NOMO-1 treated with DMSO at 0.1 percent for 48 hours (cell line): Measurements from ENCODE around the gene SFT2D2.
A peak's percentile ranks its signal among the peaks of the same experiment; 100 is the strongest.

ENCODE experiments used
- DNase-seq: peaks from one replicate; lab custom pipeline; 2025; ENCODE audit not compliant: unreplicated experiment; lab: John Stamatoyannopoulos, UW

The SFT2D2 gene

GRCh38 chr1:168221275-168221674 is 4.5 kb upstream of the SFT2D2 start:
- no peak for DNase-seq

GRCh38 chr1:168223261-168223660 is 2.5 kb upstream of the SFT2D2 start:
- no peak for DNase-seq

- DNase-seq = no peak
Measured at GRCh38 chr1:168223681-168224540, 1.9 kb upstream of the SFT2D2 start.

- no peak for DNase-seq
Measured at GRCh38 chr1:168224991-168225390, 813 bp upstream of the SFT2D2 start.

- no peak for DNase-seq
Measured at GRCh38 chr1:168227620-168228019, 1.8 kb downstream of the SFT2D2 start.

- DNase-seq = no peak
Measured at GRCh38 chr1:168229893-168230292, 4.1 kb downstream of the SFT2D2 start.

- no peak for DNase-seq
Measured at GRCh38 chr1:168230709-168231108, 4.9 kb downstream of the SFT2D2 start.

- peak; percentile 15 for DNase-seq
Measured at GRCh38 chr1:168234846-168235547, 9.2 kb downstream of the SFT2D2 start.

- DNase-seq = no peak
Measured at GRCh38 chr1:168235548-168235885, 9.7 kb downstream of the SFT2D2 start.

GRCh38 chr1:168235937-168236336 is 10.1 kb downstream of the SFT2D2 start:
- no peak for DNase-seq

GRCh38 chr1:168236836-168237611 is 11.2 kb downstream of the SFT2D2 start:
- no peak for DNase-seq

GRCh38 chr1:168243198-168243597 is 17.4 kb downstream of the SFT2D2 start:
- no peak for DNase-seq

- no peak for DNase-seq
Measured at GRCh38 chr1:168243636-168244212, 17.9 kb downstream of the SFT2D2 start.

- no peak for DNase-seq
Measured at GRCh38 chr1:168245042-168245441, 19.2 kb downstream of the SFT2D2 start.

GRCh38 chr1:168246506-168246905 is 20.7 kb downstream of the SFT2D2 start:
- no peak for DNase-seq

GRCh38 chr1:168252204-168252733 is 26.5 kb downstream of the SFT2D2 start:
- DNase-seq = no peak

- DNase-seq = no peak
Measured at GRCh38 chr1:168256164-168256563, 30.4 kb downstream of the SFT2D2 start.

- DNase-seq = no peak
Measured at GRCh38 chr1:168257397-168257796, 31.6 kb downstream of the SFT2D2 start.

GRCh38 chr1:168259567-168259966 is 33.8 kb downstream of the SFT2D2 start:
- no peak for DNase-seq

GRCh38 chr1:168260393-168260792 is 34.6 kb downstream of the SFT2D2 start:
- DNase-seq = no peak

- no peak for DNase-seq
Measured at GRCh38 chr1:168261390-168261789, 35.6 kb downstream of the SFT2D2 start.
